ENCODE results near the gene CRACR2B.

CRACR2B gene

DNA sequence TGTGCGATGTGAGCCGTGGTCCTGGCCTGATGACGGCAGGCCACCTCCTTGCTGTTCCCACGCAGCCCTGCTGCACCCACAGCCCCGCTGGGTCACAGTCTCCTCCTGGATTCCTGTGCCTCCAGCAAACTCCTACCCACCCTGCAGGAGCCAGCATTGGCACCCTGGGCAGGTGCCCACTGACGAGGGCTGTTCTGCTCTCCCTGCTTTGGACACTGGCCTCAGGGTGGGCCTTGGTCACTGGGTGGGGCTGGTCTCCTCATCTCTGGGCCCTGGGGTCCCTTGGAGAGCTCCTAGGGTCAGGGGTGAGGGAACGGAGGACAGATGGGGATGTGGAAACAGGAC lies 27.6 kb downstream of the CRACR2B start:
- DNase-seq = no peak

DNA sequence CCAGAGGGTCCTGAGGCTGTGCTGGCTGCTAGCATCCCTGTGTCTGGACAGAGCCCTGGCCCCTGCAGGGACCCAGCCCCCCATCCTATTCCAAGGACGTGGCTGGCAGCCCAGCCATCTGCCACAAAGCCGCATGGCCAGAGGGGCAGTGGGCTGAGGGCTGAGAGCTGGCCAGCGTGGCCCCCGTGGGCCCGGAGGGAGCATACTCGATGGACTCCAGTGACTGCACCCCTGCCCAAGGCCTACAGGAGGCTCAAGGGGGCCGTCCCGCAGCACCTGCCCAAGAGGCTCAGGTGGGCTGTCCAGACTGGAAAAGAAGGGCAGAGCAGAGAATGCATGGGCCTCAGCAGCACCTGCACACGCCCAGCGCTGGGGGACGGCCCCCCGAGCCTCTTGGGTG lies 28.1 kb downstream of the CRACR2B start:
- no peak for DNase-seq

DNA sequence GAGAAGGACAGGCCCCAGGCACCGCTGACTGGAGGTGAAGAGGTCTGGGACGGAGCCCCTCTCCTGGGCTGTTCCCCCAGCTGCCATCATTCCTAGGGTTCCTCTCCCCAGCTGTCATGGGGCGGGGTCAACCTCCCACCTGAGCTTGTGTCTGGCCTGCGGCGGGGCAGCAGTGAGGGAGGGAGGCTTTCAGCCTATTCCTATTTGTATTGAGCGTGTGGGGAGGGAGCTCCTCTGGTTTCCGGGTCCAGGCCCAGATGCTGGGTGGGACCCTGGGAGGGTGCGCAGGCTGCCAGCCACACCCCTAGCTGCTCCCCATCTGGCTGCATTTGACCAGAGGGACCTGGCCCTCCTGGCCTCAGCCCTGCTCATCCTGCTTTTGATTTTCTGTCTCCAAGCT lies 28.7 kb downstream of the CRACR2B start:
- DNase-seq = no peak

DNA sequence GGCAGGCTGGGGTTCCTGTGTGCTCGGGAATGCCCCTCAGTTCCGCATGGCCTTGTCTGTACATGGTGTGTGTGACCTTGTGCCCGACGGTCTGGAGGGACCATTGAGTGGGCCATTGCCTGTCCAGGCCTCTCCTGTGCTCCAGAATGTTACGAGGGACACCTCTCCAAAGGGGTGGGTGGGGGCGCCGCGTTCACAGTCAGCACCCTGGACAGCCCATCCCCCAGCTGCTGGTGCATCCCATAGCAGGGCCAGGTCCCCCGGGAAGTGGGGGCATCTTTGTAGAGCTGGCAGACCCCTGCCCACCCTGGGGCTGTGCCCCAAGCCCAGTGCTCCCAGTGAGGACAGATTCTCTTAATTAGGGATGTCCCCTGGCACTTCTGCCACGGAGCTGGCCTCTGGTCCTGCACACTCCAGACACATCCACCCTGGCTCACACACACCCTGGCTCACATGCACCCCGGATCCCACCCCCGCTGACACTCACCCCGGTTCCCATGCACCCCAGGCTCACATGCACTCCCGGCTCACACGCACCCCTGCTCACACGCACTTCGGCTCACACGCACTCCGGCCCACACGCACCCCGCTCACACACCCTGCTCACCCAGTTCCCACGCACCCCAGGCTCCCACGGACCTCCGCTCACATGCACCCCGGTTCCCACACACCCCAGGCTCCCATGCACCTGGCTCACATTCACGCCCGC lies 30.5 kb downstream of the CRACR2B start:
- DNase-seq = no peak

DNA sequence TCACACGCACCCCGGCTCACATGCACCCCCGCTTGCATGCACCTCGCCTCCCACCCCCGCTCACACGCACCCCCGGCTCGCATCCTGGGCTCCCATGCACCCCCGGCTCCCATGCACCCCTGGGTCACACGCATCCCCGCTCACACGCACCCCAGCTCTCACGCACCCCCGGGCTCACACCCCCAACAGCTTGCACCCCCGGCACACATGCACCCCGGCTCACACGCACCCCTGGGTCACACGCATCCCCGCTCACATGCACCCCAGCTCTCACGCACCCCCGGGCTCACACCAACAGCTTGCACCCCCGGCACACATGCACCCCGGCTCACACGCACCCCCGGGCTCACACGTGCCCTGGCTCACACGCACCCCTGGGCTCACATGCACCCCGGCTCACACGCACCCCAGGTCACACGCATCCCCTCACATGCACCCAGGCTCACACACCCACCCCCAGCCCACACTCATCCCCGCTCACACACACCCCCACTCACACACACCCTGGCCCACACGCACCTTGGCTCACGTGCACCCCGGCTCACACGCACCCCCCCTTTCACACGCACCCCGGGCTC lies 31.1 kb downstream of the CRACR2B start:
- DNase-seq = no peak

DNA sequence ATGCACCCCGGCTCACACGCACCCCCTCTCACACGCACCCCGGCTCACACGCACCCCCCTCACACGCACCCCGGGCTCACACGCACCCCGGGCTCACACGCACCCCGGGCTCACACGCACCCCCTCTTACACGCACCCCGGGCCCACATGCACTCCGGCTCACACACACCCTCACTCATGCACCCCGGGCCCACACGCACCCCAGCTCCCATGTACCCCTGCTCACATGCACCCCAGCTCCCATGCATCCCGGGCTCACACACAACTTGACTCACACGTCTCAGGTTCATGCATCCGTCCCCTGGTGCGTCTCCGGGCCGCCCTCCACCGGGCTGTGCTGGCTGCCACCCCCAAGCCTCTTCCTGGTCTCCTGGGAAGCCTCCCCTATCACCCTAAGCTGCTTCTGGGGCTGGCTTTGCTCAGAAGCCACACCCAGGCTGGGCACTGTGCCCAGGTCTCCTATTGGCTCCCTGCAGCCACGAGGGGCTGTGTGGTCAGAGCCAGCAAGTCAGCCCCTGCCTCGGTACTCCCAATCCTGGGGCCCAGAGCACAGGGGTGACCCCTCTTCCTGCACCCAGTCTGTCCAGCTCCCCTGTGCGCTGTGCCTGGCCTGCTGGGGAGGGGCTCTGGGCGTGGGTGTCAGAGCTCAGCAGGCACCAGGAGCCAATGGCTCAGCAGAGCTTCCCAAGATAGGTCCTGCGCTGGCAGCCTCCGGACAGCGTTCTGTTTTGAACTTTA lies 31.8 kb downstream of the CRACR2B start:
- DNase-seq = no peak

DNA sequence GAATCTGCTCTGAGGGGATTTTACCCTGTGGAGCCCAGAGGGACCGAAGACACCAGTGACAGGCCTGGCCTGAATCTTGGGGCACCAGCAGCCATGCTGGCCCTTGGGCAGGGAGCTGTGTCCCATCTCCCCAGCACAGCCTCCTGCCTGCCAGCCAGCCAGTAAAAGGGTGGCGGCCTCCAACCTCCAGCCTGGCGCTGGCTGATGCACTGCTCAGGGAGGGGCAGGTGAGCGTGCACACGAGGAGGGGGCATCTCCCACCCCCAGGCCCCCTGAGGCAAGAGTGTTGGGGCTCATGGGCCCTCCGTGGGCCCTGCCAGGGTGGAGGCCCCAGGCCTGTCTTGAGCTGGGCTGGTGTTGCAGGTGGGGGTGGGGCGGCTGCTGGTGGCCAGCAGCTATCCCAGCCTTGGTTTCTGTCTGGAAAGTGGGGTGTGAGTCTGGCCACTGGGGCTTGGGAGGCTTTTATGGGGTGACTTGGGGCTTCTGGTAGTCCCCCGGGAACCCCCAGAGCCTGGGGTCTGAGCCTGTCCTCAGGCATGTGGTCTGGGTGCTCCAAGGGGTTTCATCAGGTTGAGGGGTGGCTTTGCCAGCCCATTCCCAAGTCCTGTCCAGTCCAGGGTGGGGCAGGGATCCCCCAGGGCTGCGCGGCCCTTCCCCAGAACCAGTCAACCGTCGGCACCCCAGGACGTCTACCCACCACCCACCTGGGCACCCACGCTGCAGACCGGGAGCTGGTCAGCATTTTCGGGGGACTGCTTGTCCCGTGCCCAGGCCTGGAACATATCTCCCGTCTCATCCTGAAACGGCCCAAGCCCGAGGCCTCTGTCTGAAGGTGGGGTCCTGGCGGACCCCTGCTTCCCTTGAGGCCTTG lies 32.8 kb downstream of the CRACR2B start:
- no peak for DNase-seq

DNA sequence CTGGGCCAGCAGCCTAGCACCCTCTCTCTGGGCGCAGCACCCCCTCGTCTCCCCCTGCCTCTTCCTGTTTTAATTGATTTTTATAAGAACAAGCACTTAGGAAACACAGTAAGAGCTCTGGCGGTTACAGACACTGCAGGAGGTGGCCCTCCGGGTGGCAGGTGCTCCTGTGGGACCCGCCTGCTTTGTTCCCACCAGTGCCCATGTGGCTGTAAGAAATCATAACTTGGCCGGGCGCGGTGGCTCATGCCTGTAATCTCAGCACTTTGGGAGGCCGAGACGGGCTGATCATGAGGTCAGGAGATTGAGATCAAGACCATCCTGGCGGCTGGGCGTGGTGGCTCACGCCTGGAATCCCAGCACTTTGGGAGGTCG lies 33.4 kb downstream of the CRACR2B start:
- DNase-seq = no peak

DNA sequence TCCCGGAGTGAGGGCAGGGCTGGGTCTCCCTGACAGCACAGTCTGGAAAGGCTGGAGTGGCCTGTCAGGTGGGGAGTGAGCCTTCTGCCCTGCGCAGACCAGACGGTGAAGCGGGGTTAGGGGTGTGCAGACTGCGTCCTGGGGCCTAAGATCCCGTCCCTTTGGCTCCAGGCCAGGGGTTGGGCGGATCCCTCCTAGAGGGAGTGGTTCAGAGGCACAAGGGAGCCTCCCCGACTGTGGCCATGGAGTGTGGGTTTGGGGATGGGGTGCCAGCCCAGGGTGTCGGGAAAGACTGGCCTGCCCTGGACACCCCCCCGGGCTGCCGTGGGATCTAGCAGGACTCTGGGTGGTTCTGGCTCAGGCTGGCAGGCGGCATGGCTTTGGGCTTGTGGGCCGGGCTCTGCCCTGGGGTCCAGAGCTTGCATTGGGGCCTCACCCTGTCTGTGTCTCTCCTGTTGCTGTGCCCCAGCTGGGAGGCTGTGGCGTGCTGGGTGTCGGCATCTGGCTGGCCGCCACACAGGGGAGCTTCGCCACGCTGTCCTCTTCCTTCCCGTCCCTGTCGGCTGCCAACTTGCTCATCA lies 34.5 kb downstream of the CRACR2B start:
- DNase-seq = no peak

DNA sequence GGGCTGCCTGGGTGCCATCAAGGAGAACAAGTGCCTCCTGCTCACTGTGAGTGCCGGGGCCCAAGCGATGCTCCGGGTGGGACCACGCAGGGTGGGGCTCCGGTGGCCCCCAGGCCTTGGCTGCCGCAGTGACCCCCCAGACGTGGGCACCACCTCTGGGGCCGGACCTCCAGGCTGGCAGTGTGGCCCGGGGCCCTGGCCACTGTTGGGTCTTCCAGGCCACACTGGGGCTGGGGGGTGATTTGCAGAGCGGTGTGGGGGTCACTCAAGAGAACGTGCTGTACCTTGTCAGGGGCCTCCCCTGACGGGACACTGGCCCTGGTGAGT lies 34.9 kb downstream of the CRACR2B start:
- DNase-seq = no peak

DNA sequence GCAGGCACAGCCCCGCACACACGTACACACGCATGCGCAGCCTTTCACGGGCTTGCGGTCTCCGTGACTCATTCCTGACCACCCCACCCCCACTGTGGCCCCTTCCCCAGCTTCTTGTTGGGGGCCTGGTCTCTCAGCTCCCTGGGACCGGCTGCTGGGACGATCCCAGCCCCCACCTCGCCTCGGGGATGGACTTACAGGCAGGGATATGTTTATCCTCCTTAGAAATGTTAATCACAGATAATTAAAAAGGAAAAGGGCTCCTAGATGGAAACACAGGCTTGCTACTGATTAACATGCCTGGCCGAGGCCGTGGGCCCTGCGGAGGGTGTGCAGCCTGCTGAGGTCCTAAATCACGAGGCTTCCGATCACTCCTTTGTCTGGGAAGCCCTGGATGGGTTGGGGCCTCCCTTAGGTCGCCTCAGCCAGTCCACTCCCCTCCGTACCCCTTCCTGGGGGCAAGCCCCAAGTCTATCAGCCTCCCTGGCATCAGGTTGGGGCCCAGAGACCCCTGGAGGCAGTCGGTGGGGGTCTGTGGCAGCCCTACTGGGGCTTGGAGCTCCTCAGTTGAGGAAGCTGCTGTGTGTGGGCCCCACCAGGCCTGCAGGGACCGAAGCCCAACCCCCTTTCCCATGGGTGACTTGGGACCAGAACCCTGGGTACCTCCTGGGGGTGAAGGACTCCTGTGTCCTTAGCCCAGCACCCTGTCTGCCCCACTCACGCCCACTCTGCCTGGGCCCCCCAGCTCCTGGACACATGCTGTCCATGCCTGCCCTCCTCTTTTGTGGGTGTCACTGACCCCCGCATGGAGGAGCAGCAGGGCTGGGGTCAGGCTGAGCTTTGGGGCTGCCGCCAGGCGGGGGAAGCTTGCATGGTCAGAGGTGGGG lies 35.5 kb downstream of the CRACR2B start:
- no peak for DNase-seq

DNA sequence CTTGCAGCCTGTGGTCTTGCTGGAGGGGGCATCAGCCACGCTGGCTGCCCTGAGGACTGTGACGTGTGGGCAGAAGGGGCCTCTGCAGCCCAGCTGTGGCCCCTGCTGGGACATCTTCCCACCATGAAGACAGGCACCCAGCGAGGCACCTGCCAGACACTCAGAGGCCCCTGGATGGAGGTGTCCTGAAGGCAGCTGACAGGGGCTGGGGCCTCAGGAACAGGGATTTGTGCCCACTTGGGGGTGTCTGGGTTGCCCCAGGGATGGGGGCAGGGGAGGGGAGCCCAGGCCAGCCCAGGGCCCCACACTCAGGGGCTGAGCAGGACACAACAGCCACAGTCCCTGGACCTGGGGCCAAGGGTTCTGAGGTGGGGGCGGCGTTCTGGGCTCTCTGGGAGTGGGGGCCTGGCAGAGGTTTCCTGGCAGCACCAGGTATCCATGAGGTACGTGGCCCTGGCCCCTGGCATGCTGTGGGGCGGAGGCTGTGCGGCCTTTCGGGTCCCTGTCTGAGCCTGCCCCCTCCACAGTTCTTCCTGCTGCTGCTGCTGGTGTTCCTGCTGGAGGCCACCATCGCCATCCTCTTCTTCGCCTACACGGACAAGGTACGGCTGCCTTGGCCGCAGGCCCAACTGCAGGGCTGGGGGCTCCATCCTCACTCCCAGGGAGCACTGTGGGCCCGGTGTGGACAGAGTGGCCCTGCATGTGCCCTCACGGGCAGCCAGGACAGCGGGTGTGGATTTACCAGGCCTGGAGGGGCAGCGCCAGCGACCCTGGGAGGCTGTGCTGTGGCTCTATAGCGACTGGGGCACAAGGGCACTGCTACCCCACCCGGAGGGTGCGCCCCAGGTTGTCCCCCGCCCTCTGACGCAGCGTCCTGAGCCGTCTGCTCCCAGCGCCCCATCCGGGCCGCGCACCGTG lies 36.5 kb downstream of the CRACR2B start:
- no peak for DNase-seq

DNA sequence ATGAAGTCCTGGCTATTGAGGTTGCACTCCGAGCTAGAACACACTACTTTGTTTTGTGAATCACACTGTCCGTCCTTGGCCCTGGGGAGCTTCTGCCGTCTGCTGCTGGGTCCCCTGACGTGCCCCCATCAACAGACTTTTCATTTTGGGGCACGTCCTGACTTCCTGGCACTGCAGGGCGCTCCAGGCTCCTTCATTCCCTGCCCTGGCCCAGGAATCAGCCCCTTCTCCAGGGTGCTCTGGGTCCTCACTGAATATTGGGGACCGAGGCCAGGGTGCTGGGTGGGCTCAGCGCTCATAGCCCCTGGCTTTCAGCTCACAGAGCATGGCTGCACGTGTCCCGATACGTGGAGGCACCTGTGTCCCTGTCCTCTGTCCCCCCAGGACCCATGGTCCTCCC lies 37.2 kb downstream of the CRACR2B start:
- DNase-seq = no peak

DNA sequence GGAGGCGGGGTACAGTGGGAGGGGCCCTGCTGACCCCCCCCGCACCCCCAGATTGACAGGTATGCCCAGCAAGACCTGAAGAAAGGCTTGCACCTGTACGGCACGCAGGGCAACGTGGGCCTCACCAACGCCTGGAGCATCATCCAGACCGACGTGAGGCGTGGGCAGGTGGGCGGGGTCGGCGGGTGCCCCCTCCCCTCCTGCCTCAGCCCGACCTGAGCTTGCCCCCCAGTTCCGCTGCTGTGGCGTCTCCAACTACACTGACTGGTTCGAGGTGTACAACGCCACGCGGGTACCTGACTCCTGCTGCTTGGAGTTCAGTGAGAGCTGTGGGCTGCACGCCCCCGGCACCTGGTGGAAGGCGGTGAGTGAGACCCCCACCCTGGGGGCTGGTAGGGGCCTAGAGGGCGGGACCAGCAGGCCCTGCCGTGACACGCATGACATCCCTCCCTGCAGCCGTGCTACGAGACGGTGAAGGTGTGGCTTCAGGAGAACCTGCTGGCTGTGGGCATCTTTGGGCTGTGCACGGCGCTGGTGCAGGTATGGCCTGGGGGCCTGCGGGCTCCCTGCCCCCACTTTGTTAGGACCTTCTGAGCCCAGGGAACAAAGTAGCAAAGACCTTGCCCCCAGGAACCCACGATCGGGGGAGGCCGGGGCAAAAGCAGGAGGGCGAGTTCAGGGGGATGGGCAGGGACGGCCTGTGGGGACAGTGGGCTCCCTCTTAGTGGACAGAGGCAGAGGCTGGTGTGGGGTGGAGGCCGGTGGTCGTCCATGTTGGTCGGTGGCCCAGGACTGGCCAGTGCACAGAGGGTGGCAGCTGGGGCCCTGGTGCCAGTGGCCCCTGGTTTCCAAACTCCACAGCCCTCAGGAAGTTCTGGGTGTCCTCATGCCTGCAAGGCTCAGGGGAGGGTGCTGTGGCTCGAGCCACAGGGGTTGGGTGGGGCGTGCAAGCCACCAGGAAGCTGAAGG lies 38.0 kb downstream of the CRACR2B start:
- DNase-seq = no peak

DNA sequence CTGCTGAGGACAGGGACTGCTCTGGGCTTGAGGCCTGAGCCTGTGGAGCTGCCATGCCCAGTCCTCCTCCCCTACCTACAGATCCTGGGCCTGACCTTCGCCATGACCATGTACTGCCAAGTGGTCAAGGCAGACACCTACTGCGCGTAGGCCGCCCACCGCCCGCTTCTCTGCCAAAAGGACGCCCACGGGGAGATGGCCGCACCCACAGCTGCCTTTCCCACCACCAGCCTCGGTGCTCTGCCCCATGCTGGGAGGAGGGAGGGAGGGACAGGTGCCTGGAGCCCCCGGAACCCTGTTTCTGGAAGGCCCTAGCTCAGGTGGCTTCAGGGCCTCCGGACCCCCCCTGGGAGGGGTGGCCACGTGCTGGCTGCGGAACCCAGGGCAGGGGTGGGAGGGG lies 38.8 kb downstream of the CRACR2B start:
- no peak for DNase-seq

DNA sequence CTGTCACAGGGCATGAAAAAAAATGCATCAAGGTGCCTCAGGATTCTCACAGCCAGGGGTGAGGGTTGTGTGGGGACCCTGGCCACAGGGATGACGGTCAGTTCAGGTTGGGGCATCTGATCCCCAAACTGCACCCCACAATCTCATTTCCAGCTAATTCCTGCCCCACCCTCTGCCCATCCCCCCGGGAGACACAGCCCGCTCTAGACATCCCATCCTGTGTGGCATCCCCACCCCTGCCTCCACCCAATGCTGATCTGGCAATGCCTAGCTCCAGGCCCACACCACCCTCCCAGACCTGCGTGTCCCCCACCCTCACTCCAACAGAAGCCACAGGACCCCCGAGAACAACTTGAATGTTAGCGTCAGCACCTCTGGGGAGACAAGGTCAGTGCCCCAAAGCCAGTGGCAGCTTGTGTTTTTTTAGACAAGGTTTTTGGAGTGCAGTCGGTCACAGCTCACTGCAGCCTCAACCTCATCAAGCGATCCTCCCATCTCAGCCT lies 40.2 kb downstream of the CRACR2B start:
- no peak for DNase-seq

DNA sequence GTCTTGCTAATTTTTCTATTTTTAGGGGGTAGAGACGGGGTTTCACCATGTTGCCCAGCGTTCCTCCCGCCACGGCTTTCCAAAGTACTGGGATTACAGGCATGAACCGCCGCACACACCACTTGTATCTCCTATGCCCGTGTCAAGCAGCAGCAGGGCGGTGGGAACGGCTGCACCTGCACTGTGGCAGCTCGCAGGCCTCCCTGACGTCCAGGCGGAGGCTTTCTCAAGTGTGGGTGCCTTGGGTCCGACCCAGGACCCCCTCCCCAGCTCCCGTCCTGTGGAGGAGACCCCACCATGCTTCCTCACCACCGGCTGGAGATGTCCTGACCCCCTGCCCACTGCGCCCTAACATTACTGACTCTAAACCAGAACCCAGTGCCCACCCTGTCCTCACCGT lies 40.7 kb downstream of the CRACR2B start:
- no peak for DNase-seq

DNA sequence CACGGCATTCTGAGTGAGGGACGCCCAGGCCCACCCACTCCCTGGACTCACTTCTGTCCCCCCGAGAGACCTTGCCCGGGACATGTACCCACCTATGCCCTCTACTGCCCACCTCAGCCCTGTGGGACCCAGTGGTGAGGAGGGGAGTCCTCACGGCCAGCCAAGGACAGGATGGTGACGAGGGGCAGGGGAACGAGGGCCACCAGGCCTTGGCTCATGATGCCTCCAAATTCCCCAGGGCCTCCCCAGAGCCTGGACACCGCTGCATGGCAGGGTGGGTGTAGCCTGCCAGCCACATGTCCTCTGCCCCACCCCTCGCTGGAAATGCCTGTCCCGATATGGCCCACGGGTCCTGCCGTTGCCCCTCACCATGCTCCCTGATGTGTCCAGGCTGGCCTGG lies 41.1 kb downstream of the CRACR2B start:
- DNase-seq = no peak

DNA sequence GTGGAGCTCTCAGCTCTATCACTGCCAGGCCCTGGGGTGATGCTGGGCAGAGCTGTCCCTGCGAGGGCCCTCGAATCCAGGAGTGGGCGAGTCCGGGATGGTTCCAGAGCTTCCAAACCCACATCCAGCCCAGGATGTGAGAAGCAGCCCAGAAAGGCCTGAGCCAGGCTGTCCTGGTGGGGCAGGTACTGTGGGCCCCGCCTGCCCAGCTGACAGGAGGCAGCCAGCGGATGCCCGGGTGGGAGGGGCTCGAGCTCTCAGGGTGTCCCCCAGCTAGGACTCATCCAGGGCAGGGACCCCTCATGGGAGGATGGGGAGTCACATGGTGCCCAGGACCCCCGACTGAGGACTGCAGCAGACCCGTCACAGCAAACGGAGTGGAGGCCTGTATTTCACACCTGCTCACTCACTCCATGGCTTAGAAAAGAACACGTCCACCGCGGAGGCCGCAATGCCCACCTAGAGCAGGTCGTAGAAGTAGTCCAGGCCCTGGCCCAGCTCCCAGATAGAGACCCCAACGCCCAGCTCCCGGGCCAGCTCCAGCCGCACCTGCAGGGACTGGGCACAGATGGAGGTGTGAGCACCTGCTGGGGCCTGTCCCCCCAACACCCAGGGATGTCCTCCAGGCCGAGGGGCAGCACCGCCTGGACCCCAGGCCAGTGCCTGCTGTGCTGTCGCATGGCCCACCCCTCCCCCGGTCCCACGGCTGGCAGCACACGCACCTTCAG lies 41.8 kb downstream of the CRACR2B start:
- DNase-seq = no peak
